HG03378 (cell line): ENCODE data around the gene FBXO8.
"Not testable (repeated sequence)": the region's sequence is repeated elsewhere in the genome, so short reads cannot be mapped to it uniquely, and the experiment has no call there.

ENCODE experiments used
- ATAC-seq: cut with Tn5 transposase; IDR thresholded peaks from one replicate; pipeline ENCODE4 v1.9.1; 2021; ENCODE audit warnings: mild to moderate bottlenecking, moderate library complexity; ENCODE audit not compliant: unreplicated experiment

The FBXO8 gene, protein sequence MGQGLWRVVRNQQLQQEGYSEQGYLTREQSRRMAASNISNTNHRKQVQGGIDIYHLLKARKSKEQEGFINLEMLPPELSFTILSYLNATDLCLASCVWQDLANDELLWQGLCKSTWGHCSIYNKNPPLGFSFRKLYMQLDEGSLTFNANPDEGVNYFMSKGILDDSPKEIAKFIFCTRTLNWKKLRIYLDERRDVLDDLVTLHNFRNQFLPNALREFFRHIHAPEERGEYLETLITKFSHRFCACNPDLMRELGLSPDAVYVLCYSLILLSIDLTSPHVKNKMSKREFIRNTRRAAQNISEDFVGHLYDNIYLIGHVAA

DNA sequence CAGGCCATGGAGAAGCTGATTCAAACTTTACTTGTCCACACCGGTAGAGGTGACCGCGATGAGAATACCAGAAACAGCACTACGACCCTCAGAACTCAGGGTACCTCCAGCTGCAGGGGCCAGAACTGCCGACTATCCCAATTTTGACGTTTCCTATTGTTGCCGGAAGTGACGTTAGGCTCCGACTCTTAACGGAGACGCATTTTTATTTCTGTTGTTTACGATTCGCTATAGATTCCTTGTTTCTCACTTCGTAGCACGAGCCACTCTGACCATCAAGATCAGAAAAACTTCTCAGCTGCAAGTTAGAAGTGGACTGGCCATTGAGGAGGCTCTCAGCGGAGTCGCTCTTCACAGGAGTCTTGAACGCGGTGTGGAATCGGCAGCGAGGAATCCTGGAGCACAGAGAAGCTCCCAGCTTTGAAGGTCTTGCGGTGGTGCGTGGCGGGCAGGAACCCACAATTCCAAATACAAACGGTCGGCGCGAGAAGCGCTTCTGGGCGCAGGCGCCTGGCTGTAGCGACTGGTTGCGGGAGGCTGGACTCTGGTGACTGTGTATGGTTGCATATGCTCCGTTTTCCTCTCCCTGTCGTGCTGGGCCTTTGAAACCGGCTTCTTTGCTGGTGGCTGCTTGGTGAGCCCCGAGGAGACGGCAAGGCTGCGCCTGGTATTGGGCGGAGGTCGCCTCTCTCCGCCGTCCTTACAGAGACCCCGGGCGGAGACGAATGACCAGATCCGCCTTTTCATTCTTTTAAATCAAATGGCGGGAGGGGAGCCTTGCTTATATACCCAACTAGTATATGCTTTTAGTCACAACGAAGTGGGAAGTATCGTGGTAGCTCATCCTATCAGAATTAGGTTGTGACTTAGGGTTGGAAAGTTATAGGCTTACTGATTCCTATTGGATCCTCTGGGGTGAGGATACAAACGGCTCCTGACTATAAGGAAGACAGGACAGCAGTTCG, at the start of gene FBXO8, which contains the start of gene CEP44:
Gene FBXO8 (minus strand): TSS at position 161 of the 965 bp plus-strand sequence. CDS start 20,575 bp downstream, outside the sequence.
Gene CEP44 (plus strand): TSS at position 405 of the 965 bp plus-strand sequence. CDS start 15,211 bp downstream, outside the sequence.
- peak; percentile 53 for ATAC-seq

DNA sequence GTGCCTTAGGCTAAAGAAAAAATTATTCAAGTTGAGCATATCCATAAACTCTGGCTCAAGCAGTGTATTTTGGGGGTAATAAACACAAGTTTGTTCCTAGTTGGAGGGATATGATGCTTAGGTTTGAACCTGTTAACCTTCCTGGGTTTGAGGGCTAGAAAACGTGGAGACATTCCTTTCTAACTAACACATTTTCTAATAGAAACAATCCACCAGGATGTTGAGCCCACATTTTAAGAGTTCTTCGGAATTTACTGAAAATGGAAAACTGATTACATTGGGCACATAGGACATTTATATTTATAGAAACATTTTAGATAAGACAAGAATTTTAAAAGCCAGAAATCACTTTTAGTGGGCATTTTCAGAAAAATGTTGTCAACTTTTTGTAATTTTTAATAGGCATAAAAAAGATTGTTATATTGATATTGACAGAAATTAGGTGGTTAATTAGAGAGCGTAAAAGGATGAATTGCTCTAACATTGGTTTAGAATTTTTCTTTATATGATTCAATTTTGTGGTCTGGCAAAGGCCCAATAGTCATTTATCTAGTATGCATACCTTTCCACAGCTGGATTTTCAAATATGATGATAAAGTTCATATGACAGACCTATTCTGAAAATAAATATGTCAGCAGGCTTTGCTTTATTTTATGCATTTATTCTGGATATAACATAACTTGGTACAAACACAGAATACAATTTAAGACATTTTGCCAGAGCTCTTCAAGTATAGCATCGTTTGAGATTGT, 49.5 kb upstream of the FBXO8 start:
- no peak for ATAC-seq

DNA sequence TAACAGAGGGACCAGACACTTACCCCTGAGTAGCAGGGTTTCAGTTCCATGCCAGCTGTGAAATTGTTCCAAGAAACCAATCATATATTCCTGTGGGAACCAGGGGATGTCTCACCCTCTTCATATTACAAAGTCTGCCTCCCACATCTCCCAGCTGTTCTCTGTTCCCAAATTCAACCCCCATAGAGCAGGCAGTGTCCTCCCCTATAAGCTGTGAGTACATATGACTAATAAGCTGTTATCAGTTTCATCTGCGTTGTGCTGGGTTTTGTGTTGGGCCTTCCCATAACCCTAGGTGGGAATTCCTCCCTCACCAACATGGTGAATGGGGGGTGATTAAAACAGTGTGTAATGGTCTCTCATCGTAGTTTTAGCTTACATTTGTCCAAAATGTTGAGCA, 41.3 kb upstream of the FBXO8 start:
- no peak for ATAC-seq

DNA sequence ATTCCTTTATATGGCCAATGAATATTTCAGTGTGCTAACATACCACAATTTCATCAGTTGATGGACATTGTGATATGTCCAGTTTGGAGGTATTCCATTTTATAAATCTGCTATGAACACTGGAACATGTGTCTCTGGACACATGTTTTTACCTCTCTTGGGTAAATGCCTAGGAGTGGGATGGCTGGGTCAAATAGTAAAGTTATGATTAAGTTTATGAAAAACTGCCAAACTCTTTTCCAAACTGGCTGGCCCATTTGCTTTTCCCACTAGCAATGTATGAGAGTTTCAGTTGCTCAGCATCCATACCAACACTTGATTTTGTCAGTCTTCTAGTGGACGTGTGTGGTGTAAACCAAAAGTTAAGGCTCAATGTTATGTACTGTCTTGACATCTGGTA, 40.8 kb upstream of the FBXO8 start:
- ATAC-seq: no peak

DNA sequence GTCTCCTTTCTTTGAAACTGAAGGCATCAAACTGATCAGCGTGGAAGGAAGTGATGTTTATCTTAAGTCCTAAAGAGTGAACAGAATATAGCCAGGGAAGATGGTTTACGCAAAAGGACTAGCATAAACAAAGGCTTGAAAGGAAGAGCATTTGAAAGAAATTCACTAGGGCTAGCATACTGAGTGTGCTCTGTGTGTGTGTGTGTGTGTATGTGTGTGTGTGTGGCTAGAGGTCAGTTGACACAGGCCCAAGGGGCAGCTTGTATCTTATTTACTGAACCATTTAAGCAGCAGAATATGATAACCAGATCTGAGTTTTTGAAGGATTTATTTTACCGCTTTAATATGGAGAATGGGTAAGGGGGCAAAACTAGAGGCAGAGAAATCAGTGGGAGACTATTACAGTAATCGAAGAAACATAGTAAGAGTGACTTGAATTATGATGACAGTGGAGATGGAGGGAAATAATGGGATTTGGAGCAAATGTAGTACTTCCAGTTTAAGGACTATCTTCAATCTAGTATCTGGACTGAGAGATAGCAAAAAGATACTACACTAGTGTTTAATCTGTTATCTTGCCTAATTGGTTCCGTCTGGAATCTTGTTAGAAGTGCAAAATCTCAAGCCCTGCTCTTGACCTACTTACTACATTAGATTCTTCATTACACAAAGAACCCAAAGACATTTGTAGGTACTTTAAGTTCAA, 37.2 kb upstream of the FBXO8 start:
- no peak for ATAC-seq

DNA sequence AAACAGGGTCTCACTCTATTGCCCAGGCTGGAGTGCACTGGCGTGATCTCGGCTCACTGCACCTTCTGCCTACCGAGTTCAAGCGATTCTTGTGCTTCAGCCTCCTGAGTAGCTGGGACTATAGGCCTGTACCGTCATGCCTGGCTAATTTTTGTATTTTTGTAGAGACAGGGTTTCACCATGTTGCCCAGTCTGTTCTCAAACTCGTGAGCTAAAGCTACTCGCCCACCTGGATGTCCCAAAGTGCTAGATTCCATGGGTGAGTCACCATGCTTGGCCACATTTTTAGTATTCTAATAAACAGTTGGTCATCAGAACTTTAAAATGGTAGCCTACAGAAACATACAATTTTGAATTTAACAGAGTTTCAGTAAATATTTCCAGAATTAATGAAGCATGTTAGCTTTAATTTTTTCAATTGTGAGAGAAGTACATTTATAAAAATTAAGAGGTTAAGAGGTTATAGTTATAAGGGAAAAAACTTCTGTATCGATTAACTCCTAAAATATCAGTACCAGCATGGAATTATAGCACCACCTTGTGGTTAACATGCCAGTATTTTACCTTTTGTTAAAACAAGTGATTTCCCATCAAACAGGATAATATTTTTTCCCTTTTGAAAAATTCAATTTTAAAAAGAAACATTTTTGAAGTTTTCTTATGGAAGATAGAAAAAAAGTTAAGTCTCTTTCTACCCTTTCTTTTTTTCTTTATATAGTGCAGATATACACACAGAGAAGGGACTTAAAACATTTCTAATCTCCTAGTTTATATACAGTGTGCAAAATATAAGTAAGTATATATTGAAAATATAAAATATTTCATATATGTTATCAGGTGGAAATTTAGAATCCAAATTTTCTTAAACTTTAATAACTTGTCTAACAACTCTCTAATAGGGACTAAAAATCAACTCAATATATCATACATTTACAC, 35.6 kb upstream of the FBXO8 start:
- no peak for ATAC-seq

DNA sequence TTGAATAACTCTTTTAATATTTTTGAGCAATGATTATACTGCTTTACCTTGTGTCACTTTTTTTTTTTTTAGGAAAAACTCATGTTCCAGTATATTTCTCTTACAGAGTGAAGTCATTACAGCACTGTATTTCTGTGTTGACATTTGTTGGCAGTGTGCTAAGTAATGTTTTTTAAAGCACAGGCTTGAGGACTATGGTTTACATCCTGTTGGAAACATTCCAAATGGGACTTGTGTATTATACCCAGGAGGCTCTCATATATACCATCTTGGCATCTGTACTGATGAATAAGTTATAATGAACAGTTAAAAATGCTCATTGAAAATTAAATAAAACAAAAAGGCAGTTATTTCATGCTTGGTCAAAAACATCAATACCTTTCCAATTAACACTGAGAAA, 34.1 kb upstream of the FBXO8 start:
- ATAC-seq: no peak

DNA sequence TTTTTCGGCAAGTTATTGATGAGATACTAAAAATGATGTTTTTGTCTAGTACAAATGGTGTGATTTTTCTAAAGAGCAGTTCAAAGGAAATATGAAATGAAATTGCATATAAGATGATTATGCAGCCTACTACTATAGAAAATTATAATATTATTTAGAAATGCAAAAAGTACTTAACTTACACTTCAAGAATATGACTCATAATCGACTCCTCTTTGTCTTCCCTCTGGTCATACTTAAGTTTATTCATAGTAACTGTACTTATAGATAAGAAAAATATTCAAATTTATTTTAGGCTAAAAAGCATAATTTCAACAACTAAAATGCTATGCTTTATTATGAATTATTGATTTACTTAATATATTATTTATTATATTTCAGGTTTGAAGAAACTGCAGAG, 33.5 kb upstream of the FBXO8 start:
- no peak for ATAC-seq

DNA sequence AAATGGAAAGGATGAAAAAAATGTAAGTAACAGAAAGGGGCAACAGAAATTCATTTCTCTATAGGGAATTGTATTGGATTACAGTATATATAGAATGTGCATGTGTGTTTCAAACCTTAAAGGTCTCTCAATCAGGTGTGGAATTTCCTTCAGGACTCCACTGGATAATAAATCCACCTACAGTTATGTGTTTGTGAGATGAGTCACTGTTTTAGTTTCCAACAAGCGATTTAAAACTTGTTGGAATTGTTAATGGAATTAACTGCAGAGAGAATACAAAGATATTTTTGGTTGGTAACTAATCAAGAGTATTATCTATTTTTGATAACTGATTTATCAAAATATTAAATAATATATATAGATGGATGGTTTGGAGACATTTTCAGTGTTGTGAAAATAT, 33.1 kb upstream of the FBXO8 start:
- ATAC-seq: no peak

DNA sequence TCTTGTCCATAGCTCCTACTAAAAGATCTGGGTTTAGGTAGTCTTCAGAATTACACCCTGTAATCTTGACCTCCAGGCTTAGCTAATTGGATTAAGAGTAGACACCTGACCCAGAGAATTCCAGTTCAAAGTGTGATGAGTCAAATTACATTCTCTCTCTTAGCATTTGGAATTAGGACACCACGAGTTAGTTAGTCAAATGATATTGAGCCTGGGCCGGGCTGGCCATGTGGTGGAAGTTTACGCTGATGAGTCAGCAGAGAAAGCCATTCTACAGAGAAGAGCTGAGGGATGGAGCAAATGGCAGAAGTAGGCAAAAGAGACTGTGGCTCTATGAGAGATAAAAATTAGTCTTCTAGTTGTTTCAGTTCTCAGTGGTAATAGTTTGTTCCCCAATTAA, 31.3 kb upstream of the FBXO8 start:
- no peak for ATAC-seq

DNA sequence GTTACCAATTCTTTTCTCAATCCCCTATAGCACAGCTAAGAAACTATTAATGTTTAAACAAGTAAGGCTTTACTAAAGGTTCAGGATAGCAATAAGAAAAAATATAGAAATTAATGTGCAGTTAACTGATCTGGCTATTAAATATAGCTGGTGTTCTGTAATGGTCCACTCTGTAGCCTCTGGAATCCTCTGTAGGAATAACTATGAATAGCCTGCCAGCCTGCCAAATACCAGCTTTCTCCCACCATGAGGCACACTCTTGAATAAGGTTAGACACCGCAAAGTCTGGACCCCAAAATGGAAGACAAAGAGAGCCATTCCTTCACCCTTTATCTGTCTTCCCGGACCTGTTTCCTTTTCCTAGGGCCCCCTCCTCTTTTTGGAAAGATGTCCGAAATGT, 30.8 kb upstream of the FBXO8 start:
- no peak for ATAC-seq

DNA sequence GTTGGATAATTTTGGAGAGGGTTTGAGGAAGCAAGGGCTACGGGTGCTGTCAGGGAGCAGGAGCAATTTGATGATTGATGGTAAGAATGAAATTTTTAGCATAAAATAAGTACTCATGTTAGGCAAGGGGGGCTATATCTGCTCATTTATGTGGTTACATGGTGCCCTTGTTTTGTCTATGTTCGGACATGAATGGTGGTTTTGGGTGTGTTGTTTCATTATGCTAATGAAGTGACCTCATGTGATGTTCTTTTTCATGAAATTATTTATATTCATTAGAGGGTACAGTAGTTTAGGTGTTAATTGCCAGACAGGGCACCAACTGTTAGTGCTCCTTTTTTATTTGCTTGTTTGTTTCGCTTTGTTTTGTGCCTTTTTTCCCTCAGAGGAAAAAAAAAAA, 29.5 kb upstream of the FBXO8 start:
- ATAC-seq: no peak

DNA sequence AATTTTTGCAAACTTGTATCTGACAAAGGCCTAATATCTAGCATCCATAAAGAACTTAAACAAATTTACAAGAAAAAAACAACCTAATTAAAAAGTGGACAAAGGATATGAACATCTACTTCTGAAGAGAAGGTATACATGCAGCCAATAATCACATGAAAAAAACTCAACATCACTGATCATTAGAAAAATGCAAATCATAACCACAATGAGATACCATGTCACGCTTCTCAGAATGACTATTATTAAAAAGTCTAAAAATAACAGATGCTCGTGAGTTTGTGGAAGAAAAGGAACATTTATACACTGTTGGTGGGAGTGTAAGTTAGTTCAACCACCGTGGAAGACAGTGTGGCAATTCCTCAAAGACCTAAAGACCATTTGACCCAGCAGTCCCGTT, 24.2 kb upstream of the FBXO8 start:
- ATAC-seq: peak; percentile 47

DNA sequence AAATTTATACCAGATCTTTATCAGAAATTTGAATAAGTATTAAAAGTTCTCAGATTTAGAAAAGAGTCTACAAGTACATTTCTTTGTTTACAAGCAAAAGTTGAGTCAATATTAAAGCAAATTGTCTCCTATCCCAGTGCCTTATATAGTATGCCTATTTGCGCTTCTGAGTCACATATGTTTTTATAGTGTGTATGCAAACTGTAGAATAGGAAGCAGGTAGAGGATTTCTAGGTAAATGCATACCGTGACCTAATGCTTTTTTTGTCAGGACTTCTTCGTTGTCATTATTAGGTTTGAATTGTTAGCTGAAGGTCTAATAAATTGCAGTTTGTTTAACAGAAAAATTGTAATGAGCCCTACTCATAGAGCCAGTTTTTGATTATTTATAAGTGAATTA, 22.5 kb upstream of the FBXO8 start:
- ATAC-seq: no peak

DNA sequence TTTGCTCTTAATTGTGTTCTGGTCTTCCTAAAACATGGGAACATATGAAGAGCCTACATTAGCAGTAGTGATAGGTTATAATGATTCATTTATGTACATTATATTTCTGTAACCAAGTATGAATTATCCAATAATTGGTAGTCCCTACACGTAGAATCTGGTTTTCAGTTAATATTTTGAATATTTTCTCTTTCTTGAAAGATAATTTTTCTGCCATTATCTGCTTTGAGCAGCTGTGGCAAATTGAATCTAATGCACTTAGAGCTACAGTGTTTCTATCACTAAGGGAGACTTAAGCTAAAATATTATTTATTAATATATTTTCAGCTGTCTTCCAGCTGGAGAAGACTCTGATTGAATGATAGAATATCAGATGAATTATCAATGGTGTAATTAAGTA, 21.2 kb upstream of the FBXO8 start:
- no peak for ATAC-seq

DNA sequence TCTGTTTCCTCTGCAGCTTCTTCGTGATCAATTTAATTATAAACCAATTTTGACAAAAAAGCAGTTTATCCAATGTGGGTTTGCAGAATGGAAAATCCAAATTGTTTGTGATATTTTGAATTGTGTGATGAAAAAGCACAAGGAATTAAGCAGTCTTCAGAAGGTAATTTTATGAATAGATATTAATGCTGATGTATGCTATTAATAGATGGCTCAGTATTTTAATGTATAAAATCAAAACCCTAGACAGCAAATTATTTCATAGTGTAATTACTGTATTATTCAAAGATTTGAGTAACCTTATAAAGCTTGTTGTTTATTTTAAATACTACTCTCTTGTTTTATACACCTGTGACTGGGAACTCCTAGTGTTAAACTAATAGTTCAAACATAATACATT, 20.2 kb upstream of the FBXO8 start:
- no peak for ATAC-seq

DNA sequence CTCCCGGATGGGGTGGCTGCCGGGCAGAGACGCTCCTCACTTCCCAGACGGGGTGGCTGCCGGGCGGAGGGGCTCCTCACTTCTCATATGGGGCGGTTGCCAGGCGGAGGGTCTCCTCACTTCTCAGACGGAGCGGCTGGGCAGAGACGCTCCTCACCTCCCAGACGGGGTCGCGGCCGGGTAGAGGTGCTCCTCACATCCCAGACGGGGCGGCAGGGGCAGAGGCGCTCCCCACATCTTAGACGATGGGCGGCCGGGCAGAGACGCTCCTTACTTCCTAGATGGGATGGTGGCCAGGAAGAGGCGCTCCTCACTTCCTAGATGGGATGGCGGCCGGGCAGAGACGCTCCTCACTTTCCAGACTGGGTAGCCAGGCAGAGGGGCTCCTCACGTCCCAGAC, 11.7 kb upstream of the FBXO8 start:
- ATAC-seq: not testable (repeated sequence)

DNA sequence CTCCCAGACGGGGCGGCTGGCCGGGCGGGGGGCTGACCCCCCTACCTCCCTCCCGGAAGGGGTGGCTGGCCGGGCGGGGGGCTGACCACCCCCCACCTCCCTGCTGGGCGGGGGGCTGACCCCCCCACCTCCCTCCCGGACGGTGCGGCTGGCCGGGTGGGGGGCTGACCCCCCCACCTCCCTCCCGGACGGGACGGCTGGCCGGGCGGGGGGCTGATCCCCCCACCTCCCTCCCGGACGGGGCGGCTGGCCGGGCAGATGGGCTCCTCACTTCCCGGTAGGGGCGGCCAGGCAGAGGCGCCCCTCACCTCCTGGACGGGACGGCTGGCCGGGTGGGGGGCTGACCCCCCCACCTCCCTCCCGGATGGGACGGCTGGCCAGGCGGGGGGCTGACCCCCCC, 11.2 kb upstream of the FBXO8 start:
- not testable (repeated sequence) for ATAC-seq

DNA sequence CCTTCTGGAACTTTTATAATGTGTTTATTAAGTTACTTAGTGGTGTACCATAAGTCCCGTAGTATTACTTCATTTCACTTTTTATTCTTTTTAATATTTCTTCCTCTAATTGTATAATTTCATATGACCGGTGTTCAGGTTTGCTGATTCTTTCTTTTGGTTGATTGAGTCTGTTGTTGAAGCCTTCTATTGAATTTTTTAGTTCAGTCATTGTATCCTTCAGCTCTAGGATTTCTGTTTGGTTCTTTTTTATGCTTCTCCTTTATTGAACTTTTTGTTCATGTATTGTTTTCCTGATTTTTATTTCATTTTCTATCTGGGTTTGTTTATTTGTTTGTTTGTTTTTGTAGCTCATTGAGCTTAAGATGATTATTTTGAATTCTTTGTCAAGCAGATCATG, 9.0 kb upstream of the FBXO8 start:
- no peak for ATAC-seq

DNA sequence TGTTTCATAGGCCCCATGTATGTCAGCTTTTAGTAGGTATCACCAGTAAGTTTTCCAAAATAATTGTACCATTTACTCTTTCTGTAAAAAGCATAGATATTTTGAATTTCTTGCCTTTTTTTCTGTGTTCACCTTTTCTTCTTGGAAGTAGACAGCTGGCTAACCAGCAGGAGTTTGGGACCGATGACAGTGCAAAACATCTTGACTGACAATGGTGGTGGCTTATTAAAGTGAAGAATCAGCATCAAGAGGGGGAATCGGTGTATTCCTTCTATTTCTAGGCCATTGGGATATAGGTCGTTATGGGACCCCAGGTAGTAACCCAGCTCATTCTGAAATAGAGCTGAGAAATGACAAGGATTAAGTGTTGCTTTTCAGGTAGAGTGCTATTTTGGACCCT, 3.4 kb upstream of the FBXO8 start:
- no peak for ATAC-seq
